Transverse colon (tissue), 4 donors: Measurements from ENCODE around the gene IGDCC3. TPM values are rescaled to one million over a fixed set of nuclear protein-coding genes. Genes with fewer than 3 reads are reported as not detected.

Experiments
- DNase-seq: peaks from one replicate; pipeline ENCODE4 v3.0.0-alpha.2; 2019
- H3K27ac ChIP-seq, 4 donors: fragments of 200-600 bp; sonication (generic); 2 replicates each; pipeline ENCODE4 v1.5.1; 2016 to 2018; ENCODE audit warnings: inconsistent platforms in 4 of 4
- H3K27me3 ChIP-seq: fragments of 200-600 bp; sonication (generic); 2 replicates; pipeline ENCODE4 v1.5.1; 2017; ENCODE audit warnings: inconsistent platforms
- H3K36me3 ChIP-seq, 4 donors: fragments of 200-600 bp; sonication (generic); 2 replicates each; pipeline ENCODE4 v1.5.1; 2017 to 2019; ENCODE audit warnings: inconsistent platforms in 4 of 4
- H3K4me1 ChIP-seq, 4 donors: fragments of 200-600 bp; sonication (generic); 2 replicates each; pipeline ENCODE4 v1.5.1; 2017 to 2020; ENCODE audit warnings: inconsistent platforms in 4 of 4
- H3K4me3 ChIP-seq, 4 donors: fragments of 200-600 bp; sonication (generic); 1 replicate in 1 of 4; 2 replicates in 3 of 4; pipeline versions ENCODE4 v1.5.1 to v1.6.1; 2017 to 2019; ENCODE audit warnings: inconsistent platforms in 4 of 4
- H3K9me3 ChIP-seq, 2 donors: fragments of 200-600 bp; sonication (generic); 2 replicates each; pipeline ENCODE4 v1.5.1; 2017 to 2019; ENCODE audit warnings: inconsistent platforms in 2 of 2
- EP300 ChIP-seq: sonication (generic); formaldehyde crosslinking; IDR thresholded peaks from one replicate; pipeline ENCODE4 v1.6.1; 2017; ENCODE audit warnings: antibody characterized with exemption, low read depth
- POLR2A ChIP-seq: fragments of 450-650 bp; IDR thresholded peaks from one replicate; pipeline ENCODE4 v1.6.1; 2016; ENCODE audit warnings: antibody characterized with exemption, mild to moderate bottlenecking, moderate library complexity
- POLR2AphosphoS5 ChIP-seq, 3 donors: sonication (generic); formaldehyde crosslinking; IDR thresholded peaks; one replicate each; pipeline ENCODE4 v1.6.1; 2016; ENCODE audit warnings: antibody characterized with exemption in 3 of 3
- WGBS, 2 donors: methylation state at CpG; one replicate each; pipeline ENCODE4 v1.1.5; 2018; ENCODE audit warnings: low coverage in 1 of 2; 5-methylcytosine and 5-hydroxymethylcytosine counted together
- in situ Hi-C, 4 donors: fragments of 200-750 bp; cut with MboI; loops; one replicate each; pipeline versions ENCODE4 v1.15.0 to v1.15.1; 2017; ENCODE audit warnings: low sequenced_read_pairs in 3 of 4, low pct_ligation_motif_present in 1 of 4, low pct_unique_long_range_greater_than_20kb in 1 of 4
- intact Hi-C: fragments of 100-400 bp; cut with DNase I; formaldehyde crosslinking; loops from one replicate; pipeline ENCODE4 v1.15.1; 2023; ENCODE audit warnings: low total_unique reads
- total RNA-seq, 4 donors: library from RNA; depleted of rRNA; stranded (reverse); fragments of >200 nt; gene quantifications; one replicate each; pipeline ENCODE4 v1.1.0, GENCODE V29; 2016
- TF ChIP-seq, protein P1 (sequence below), 5 experiments: fragments of 200-600 bp in 3 of 5; fragments of 450-650 bp in 2 of 5; sonication (generic) in 3 of 5; IDR thresholded peaks; 1 replicate in 2 of 5; 2 replicates in 3 of 5; pipeline ENCODE4 v1.5.1; 2016 to 2017; ENCODE audit warnings: antibody characterized with exemption in 5 of 5, inconsistent platforms in 3 of 5, mild to moderate bottlenecking in 2 of 5, moderate library complexity in 1 of 5

Gene IGDCC3
- total RNA-seq, 4 donors from 2014 or later = not detected

DNA sequence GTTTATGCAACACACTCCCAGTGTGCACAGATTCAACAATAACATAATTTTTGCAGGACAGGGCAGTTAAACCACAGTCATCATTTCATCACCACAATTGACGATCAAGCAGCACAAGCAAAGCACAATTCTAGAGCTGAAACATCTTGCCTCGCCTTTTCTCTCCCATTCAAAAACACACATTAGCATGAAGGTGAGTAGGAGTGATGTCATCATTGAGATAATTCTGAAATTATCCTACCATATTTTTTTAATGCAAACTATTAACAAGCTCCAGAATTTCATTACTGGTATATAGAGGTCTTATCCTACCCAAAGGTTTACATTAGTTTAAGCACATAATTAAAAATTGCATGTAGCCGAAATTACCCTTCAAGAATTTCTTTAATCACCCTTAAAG lies 3.5 kb downstream of the IGDCC3 start:
- Histone ChIP-seq H3K4me1 (peaks cover 0 to 21% (median 12%) of the 10 kb centered on the region in 4 donors), H3K36me3 (no peaks in the 10 kb centered on the region), H3K27me3 (peaks cover 68% of the 10 kb centered on the region), H3K4me3 (no peak overlapping the region), H3K27ac (no peak overlapping the region), H3K9me3 (no peaks in the 10 kb centered on the region)
- in situ Hi-C loops (no loop called here), intact Hi-C loops (no loop called here)
- DNase-seq = no peak
- WGBS, 2 donors = 64 to 85% methylated on average over 3 of the region's 3 CpGs
- no peak for TF ChIP-seq POLR2AphosphoS5 (IDR thresholded peaks at IDR 0.05)
- TF ChIP-seq POLR2A = no peak
- TF ChIP-seq EP300 = no peak
- TF ChIP-seq, protein P1, sequence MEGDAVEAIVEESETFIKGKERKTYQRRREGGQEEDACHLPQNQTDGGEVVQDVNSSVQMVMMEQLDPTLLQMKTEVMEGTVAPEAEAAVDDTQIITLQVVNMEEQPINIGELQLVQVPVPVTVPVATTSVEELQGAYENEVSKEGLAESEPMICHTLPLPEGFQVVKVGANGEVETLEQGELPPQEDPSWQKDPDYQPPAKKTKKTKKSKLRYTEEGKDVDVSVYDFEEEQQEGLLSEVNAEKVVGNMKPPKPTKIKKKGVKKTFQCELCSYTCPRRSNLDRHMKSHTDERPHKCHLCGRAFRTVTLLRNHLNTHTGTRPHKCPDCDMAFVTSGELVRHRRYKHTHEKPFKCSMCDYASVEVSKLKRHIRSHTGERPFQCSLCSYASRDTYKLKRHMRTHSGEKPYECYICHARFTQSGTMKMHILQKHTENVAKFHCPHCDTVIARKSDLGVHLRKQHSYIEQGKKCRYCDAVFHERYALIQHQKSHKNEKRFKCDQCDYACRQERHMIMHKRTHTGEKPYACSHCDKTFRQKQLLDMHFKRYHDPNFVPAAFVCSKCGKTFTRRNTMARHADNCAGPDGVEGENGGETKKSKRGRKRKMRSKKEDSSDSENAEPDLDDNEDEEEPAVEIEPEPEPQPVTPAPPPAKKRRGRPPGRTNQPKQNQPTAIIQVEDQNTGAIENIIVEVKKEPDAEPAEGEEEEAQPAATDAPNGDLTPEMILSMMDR (IDR thresholded peaks at IDR 0.05) = no peak

DNA sequence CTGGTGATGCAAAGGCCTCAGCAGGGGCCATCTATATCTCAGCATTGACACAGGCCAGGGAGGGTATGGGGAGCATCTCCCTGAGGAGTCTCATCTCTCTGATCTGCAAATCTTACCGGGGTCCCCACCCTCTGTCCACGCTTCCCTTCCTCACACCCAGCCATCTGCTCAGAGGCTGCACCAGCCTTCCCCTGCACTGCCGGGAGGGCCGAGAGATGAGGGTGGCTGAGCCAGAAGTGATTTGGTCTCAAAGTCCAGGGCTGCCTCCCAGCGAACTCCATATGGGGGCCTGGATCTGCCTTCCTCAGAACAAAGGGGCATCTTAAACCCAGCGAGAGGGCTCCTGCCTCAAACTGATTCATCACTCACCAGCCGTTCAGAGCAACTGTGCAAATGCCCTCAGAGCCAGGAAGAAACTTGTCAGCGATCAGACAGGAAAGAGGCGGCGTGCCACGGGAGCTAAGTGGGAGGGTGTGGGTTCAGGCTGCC lies 4.6 kb downstream of the IGDCC3 start:
- intact Hi-C loops = no loop called here
- Histone ChIP-seq H3K4me1 (peaks cover 0 to 18% (median 12%) of the 10 kb centered on the region in 4 donors), H3K27ac (no peak overlapping the region), H3K27me3 (peaks cover 57% of the 10 kb centered on the region), H3K4me3 (no peak overlapping the region), H3K9me3 (no peaks in the 10 kb centered on the region), H3K36me3 (no peaks in the 10 kb centered on the region)
- WGBS, 2 donors = 35% methylated on average over 11 of the region's 11 CpGs; no CpG with 5 or more reads in 1 of the 2 donors
- in situ Hi-C loops = no loop called here
- no peak for DNase-seq
- TF ChIP-seq POLR2A (no peak), EP300 (no peak), POLR2AphosphoS5 (IDR thresholded peaks at IDR 0.05) (no peak)
- TF ChIP-seq, protein P1 (IDR thresholded peaks at IDR 0.05) = no peak

DNA sequence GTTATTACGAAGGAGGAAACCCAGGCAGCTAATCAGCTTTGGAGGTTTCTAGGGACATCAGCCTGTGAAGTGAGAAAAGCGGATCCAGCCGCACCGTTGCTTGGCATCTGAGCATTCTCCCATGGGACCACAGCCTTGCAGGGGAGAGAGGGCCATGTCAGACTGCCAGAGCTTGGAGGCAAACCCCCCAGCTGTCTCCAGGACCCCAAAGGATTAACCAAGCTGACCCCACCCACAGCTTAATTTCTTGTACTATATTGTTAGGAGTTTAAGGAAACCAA lies 5.1 kb downstream of the IGDCC3 start:
- Histone ChIP-seq H3K27ac (no peak overlapping the region), H3K27me3 (peaks cover 52% of the 10 kb centered on the region), H3K4me1 (peaks cover 0 to 14% (median 9%) of the 10 kb centered on the region in 4 donors), H3K4me3 (no peak overlapping the region), H3K9me3 (no peaks in the 10 kb centered on the region), H3K36me3 (no peaks in the 10 kb centered on the region)
- intact Hi-C loops (no loop called here), in situ Hi-C loops (no loop called here)
- no peak for TF ChIP-seq POLR2A
- no peak for TF ChIP-seq EP300
- TF ChIP-seq, protein P1 (IDR thresholded peaks at IDR 0.05) = no peak
- TF ChIP-seq POLR2AphosphoS5 (IDR thresholded peaks at IDR 0.05) = no peak
- 83% methylated on average over 4 of the region's 4 CpGs; no CpG with 5 or more reads in 1 of the 2 donors for WGBS, 2 donors
- no peak for DNase-seq

DNA sequence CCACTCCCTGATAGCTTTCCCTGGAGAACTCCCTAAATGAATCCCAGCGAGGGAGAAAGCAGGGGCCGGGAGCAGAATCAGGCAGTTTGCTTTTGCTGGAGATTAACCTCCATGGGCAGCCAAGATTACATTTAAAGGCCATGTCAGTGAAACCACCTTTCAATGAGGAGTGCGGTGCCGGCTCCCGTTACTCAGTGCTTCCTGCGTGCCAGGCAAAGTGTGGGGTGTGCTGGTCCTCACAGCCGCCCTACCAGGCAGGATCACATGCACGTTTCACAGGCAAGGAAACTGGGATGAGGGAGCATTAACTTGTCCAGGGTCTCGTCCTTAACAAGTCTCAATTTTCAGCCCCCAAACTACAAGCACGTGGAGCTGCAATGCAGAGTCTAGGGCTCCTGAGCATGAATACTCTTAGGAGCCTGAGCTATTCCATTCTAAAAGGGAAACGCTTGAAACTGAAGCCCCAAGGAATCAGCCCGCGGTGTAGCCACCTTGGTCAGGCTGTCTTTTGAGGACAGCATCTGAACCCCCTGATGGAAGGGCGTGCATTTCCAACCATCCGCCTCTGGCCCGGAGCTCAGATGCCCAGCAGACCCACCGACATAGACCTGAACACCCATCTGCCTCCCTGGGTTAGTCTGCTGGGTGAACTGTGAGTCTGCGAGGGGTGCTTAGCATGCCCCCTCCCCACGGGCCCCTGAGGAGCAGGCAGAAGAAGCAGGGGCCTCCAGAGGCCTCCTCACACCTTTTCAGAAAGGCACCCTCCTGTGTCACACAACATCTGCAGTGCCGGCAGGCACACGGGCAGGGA lies 5.6 kb downstream of the IGDCC3 start:
- in situ Hi-C loops = no loop called here
- no peak overlapping the region for H3K4me3 ChIP-seq
- no peaks in the 10 kb centered on the region for H3K36me3 ChIP-seq
- H3K4me1 ChIP-seq = peaks cover 0 to 10% (median 6%) of the 10 kb centered on the region in 4 donors
- DNase-seq = no peak
- WGBS, 2 donors = 89% methylated on average over 21 of the region's 21 CpGs; no CpG with 5 or more reads in 1 of the 2 donors
- H3K27me3 ChIP-seq = peaks cover 47% of the 10 kb centered on the region
- no peak for TF ChIP-seq EP300
- no peak for TF ChIP-seq POLR2A
- TF ChIP-seq, protein P1 (IDR thresholded peaks at IDR 0.05) = no peak
- intact Hi-C loops = no loop called here
- no peaks in the 10 kb centered on the region for H3K9me3 ChIP-seq
- no peak overlapping the region for H3K27ac ChIP-seq
